A549 (cell line): ENCODE data around the gene NXPH3. TPM values are rescaled to one million over a fixed set of nuclear protein-coding genes. Genes with fewer than 3 reads are reported as not detected.
A peak's percentile ranks its signal among the peaks of the same experiment; 100 is the strongest.

Experiments
- ATAC-seq, 2 experiments: fragments of 200-7000 bp in 1 of 2; fragments of >200 bp in 1 of 2; cut with Nextera tagmentation in 1 of 2; cut with Tn5 transposase in 1 of 2; 3 replicates each; pipeline versions ENCODE4 v1.8.0 to v1.9.1; 2018 to 2020; ENCODE audit warnings: mild to moderate bottlenecking in 1 of 2, moderate library complexity in 1 of 2
- CTCF ChIA-PET: fragments of 300-600 bp; sonication (Branson Sonifier 250); formaldehyde crosslinking; extraction: SDS; loops from one replicate; lab custom pipeline; 2021; ENCODE audit warnings: antibody characterized with exemption, inconsistent platforms; lab: Yijun Ruan, JAX
- POLR2A ChIA-PET: fragments of 350-600 bp; formaldehyde crosslinking; extraction: SDS; loops from one replicate; lab custom pipeline; 2021; ENCODE audit warnings: antibody characterized with exemption, inconsistent platforms; lab: Yijun Ruan, JAX
- DNase-seq, 2 experiments: peaks; one replicate each; pipeline versions ENCODE4 v3.0.0 to v3.0.0-alpha.2; 2011 to 2016; ENCODE audit warnings: low read depth in 1 of 2, low spot score in 1 of 2
- FAIRE-seq: peaks from 2 replicates; lab custom pipeline; 2011; peaks lifted over from hg19 to GRCh38; lab: Jason Lieb, UNC
- H3K27ac ChIP-seq, 2 experiments: fragments of >200 bp; sonication (Bioruptor Twin); formaldehyde crosslinking; 3 replicates each; pipeline ENCODE4 v1.5.1; 2016 to 2017
- H3K4me1 ChIP-seq: fragments of >200 bp; sonication (Bioruptor Twin); formaldehyde crosslinking; 3 replicates; pipeline ENCODE4 v1.6.1; 2016
- H3K4me2 ChIP-seq: fragments of >200 bp; sonication (Bioruptor Twin); formaldehyde crosslinking; 3 replicates; pipeline ENCODE4 v1.6.1; 2016
- H3K4me3 ChIP-seq: fragments of >200 bp; sonication (Bioruptor Twin); formaldehyde crosslinking; 3 replicates; pipeline ENCODE4 v1.5.1; 2016
- H3K9me3 ChIP-seq: fragments of >200 bp; sonication (Bioruptor Twin); formaldehyde crosslinking; 3 replicates; pipeline ENCODE4 v1.6.1; 2016
- CBX8 ChIP-seq: fragments of 200-600 bp; sonication (generic); IDR thresholded peaks from 2 replicates; pipeline ENCODE4 v1.6.1; 2016
- EHMT2 ChIP-seq: fragments of 200-600 bp; sonication (generic); IDR thresholded peaks from 2 replicates; pipeline ENCODE4 v1.6.1; 2016; ENCODE audit warnings: antibody characterized with exemption, low read depth, mild to moderate bottlenecking, moderate library complexity
- ESRRA ChIP-seq: fragments of 150-350 bp; IDR thresholded peaks from 2 replicates; pipeline ENCODE4 v1.6.1; 2014; ENCODE audit warnings: mild to moderate bottlenecking, low read length, borderline replicate concordance
- GATA3 ChIP-seq: IDR thresholded peaks from 2 replicates; pipeline ENCODE4 v1.6.1; 2012; ENCODE audit warnings: borderline replicate concordance
- HEYL ChIP-seq: fragments of 250-450 bp; sonication (Bioruptor Pico); IDR thresholded peaks from 2 replicates; pipeline ENCODE4 v1.8.0; 2021; ENCODE audit warnings: mild to moderate bottlenecking, moderate library complexity
- KDM5A ChIP-seq: fragments of 200-600 bp; sonication (generic); IDR thresholded peaks from 2 replicates; pipeline ENCODE4 v1.6.1; 2016; ENCODE audit warnings: antibody characterized with exemption, mild to moderate bottlenecking
- MAFK ChIP-seq: fragments of 450-650 bp; IDR thresholded peaks from 2 replicates; pipeline ENCODE4 v1.6.1; 2014; ENCODE audit not compliant: partially characterized antibody
- NR3C1 ChIP-seq: fragments of >200 bp; sonication (Bioruptor Twin); formaldehyde crosslinking; IDR thresholded peaks from 3 replicates; pipeline ENCODE4 v1.6.1; 2017
- RAD21 ChIP-seq, 2 experiments: fragments of >200 bp in 1 of 2; sonication (Bioruptor Twin) in 1 of 2; formaldehyde crosslinking in 1 of 2; IDR thresholded peaks in 1 of 2; conservative IDR thresholded peaks in 1 of 2; 2 replicates in 1 of 2; 3 replicates in 1 of 2; pipeline ENCODE4 v1.6.1; 2012 to 2018; ENCODE audit warnings: inconsistent platforms in 1 of 2
- RCOR1 ChIP-seq: fragments of 150-350 bp; IDR thresholded peaks from 2 replicates; pipeline ENCODE4 v1.6.1; 2014; ENCODE audit warnings: antibody characterized with exemption, low read length, low read depth
- SREBF2 ChIP-seq: fragments of 450-650 bp; IDR thresholded peaks from 2 replicates; pipeline ENCODE4 v1.6.1; 2014; ENCODE audit warnings: mild to moderate bottlenecking, moderate library complexity
- WGBS: methylation state at CpG from one replicate; pipeline ENCODE4 v1.1.6; 2017; ENCODE audit errors: missing lambda C conversion rate; 5-methylcytosine and 5-hydroxymethylcytosine counted together
- polyA plus RNA-seq, 4 experiments: library from polyadenylated mRNA; depleted of rRNA in 3 of 4; stranded (reverse); fragments of >200 nt; fragmentation: RNase III in 1 of 4; extraction: RNeasy Plus Mini Kit Qiagen cat#74134 plus additional on column Dnase treatment in 1 of 4; gene quantifications; 2 replicates in 3 of 4; 3 replicates in 1 of 4; pipeline ENCODE4 v1.2.3, GENCODE V29; 2011 to 2017
- TF ChIP-seq, protein P1 (sequence below): IDR thresholded peaks from 2 replicates; pipeline ENCODE4 v1.6.1; 2012; ENCODE audit warnings: low read depth, borderline replicate concordance
- TF ChIP-seq, protein P2 (sequence below): IDR thresholded peaks from 2 replicates; pipeline ENCODE4 v1.6.1; 2012
- TF ChIP-seq, protein P3 (sequence below): fragments of 250-450 bp; sonication (Bioruptor Pico); IDR thresholded peaks from 2 replicates; pipeline ENCODE4 v1.5.0; 2020; ENCODE audit warnings: low read depth, mild to moderate bottlenecking, moderate library complexity
- TF ChIP-seq, protein P4 (sequence below): fragments of >200 bp; sonication (Bioruptor Twin); formaldehyde crosslinking; IDR thresholded peaks from 3 replicates; pipeline ENCODE4 v1.5.1; 2016
- TF ChIP-seq, protein P5 (sequence below): IDR thresholded peaks from 2 replicates; pipeline ENCODE4 v1.6.1; 2012

Gene NXPH3
- polyA plus RNA-seq, 2 of the 4 experiments (the other 2 are of a cell fraction), result 0.12 to 0.30 TPM

DNA sequence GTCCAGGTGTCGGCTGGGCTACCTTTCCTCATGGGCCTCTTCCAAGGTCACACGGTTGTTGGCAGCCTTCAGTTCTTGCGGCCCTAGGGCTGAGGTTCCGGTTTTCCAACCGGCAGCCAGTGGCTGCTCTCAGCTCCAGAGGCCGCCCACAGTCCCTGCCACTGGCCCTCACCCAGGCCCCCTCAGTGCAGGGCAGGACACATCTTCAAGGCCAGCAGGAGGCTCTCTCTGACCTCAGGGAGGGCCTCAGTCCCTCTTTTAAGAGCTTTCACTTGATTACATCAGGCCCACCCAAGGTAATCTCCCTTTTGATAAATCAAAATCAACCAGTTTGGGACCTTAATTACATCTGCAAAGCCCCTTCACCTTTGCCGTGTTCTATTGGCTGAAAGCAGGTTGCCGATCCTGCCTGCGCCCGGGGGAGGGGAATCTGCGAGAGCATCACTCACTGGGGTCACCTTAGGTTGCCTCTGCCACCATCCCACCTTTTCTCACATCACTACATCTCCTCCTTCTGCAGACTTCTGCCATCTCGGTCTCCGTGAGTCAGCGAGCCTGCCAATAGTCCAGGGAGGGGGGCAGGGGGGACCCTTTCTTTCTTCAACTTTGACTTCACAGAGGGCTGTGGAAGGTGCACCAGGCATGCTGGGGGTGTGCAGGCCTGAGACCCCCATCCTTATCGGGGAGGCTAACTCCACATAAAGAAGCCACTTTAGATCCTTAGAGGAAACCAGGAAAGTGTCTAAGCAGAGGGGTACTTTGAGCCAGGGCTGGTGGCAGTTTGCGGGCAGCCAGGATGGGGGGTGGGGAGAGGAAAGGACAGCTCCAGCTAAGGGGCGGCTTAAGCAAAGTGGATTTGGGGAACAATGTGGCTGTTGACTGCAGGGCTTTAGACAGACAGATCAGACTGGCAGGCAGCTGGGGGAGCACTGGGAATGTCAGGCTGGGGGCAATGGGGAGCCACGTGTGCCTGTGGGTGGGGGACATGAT is 28.8 kb upstream of the NXPH3 start:
- Histone ChIP-seq H3K27ac (no peak overlapping the region), H3K4me3 (no peak overlapping the region), H3K4me1 (no peaks in the 10 kb centered on the region), H3K4me2 (no peak overlapping the region), H3K9me3 (no peaks in the 10 kb centered on the region)
- FAIRE-seq (no peak), DNase-seq (no peak), ATAC-seq (no peak)
- ChIA-PET POLR2A (no interaction called here), CTCF (interaction anchor here (0.9 to 16.9 kb wide), 11 partner anchors 9 to 451 kb away, joined by 3 to 317 read pairs (median 7); partner anchors contain the start of gene NXPH3)
- WGBS, result 77% methylated on average over 18 of the region's 18 CpGs
- TF ChIP-seq ESRRA, result no peak
- TF ChIP-seq RAD21 (conservative IDR thresholded peaks at IDR 0.05 in 1 of 2, IDR thresholded peaks at IDR 0.05 in 1 of 2), result no peak
- no peak for TF ChIP-seq GATA3
- TF ChIP-seq CBX8, result no peak
- TF ChIP-seq KDM5A, result no peak
- no peak for TF ChIP-seq EHMT2
- TF ChIP-seq HEYL (CRISPR knock-in tag), result no peak
- TF ChIP-seq, protein P1, sequence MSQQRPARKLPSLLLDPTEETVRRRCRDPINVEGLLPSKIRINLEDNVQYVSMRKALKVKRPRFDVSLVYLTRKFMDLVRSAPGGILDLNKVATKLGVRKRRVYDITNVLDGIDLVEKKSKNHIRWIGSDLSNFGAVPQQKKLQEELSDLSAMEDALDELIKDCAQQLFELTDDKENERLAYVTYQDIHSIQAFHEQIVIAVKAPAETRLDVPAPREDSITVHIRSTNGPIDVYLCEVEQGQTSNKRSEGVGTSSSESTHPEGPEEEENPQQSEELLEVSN, result no peak
- no peak for TF ChIP-seq NR3C1
- TF ChIP-seq, protein P2, sequence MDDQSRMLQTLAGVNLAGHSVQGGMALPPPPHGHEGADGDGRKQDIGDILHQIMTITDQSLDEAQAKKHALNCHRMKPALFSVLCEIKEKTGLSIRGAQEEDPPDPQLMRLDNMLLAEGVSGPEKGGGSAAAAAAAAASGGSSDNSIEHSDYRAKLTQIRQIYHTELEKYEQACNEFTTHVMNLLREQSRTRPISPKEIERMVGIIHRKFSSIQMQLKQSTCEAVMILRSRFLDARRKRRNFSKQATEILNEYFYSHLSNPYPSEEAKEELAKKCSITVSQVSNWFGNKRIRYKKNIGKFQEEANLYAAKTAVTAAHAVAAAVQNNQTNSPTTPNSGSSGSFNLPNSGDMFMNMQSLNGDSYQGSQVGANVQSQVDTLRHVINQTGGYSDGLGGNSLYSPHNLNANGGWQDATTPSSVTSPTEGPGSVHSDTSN, result no peak
- no peak for TF ChIP-seq SREBF2

DNA sequence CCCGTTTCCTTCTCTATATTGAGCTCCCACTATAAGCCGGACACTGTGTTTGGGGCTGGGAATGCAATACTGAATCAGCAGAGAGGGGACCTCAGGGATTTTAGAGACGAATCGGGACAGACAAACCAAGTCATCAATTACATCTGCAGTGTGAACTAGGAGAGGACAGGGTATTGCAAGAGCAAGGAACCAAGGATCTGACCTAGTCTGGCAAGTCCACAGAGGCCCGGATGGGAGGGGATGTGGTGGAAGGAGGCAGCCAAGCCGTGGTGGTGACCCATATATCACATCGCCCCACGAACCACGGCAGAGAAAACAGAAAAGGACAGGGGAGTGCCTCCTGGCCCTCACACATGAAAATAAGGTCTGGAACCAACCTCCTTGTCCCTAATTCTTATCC is 28.1 kb upstream of the NXPH3 start:
- ATAC-seq, result no peak
- 69% methylated on average over 9 of the region's 9 CpGs for WGBS
- Histone ChIP-seq H3K27ac (no peak overlapping the region), H3K4me2 (no peak overlapping the region), H3K9me3 (no peaks in the 10 kb centered on the region), H3K4me3 (no peak overlapping the region), H3K4me1 (no peaks in the 10 kb centered on the region)
- no peak for DNase-seq
- ChIA-PET POLR2A (no interaction called here), CTCF (interaction anchor here (1.1 to 16.9 kb wide), 10 partner anchors 8 to 450 kb away, joined by 3 to 317 read pairs (median 10); partner anchors contain the start of gene NXPH3)
- no peak for TF ChIP-seq RCOR1
- TF ChIP-seq, protein P3, sequence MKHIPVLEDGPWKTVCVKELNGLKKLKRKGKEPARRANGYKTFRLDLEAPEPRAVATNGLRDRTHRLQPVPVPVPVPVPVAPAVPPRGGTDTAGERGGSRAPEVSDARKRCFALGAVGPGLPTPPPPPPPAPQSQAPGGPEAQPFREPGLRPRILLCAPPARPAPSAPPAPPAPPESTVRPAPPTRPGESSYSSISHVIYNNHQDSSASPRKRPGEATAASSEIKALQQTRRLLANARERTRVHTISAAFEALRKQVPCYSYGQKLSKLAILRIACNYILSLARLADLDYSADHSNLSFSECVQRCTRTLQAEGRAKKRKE (CRISPR knock-in tag), result no peak
- TF ChIP-seq, protein P4, sequence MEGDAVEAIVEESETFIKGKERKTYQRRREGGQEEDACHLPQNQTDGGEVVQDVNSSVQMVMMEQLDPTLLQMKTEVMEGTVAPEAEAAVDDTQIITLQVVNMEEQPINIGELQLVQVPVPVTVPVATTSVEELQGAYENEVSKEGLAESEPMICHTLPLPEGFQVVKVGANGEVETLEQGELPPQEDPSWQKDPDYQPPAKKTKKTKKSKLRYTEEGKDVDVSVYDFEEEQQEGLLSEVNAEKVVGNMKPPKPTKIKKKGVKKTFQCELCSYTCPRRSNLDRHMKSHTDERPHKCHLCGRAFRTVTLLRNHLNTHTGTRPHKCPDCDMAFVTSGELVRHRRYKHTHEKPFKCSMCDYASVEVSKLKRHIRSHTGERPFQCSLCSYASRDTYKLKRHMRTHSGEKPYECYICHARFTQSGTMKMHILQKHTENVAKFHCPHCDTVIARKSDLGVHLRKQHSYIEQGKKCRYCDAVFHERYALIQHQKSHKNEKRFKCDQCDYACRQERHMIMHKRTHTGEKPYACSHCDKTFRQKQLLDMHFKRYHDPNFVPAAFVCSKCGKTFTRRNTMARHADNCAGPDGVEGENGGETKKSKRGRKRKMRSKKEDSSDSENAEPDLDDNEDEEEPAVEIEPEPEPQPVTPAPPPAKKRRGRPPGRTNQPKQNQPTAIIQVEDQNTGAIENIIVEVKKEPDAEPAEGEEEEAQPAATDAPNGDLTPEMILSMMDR, result no peak
- TF ChIP-seq MAFK, result no peak
- no peak for FAIRE-seq

DNA sequence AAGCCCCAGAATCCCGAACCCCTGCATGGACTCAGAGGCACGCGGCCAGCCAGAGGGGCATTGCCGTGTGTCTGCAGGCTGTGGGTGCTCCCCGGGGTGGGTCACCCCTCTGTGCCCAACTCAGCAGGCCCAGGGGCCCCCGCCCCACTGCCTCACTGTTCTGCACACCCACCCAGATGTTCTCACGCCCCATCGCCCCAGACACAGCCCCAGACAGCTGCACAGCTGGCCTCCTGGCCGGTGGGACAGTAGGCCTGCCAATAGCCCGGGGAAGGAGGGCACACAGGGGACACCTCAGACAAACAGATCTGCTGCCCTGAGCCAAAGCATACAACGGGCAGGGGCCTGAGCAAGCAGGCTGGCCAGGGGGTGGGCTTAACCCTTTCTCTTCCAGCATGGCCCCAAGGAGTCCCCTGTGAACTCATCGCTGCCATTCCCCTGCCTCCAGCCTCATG is 27.6 kb upstream of the NXPH3 start:
- Histone ChIP-seq H3K4me2 (no peak overlapping the region), H3K4me3 (no peak overlapping the region), H3K4me1 (no peaks in the 10 kb centered on the region), H3K27ac (no peak overlapping the region), H3K9me3 (no peaks in the 10 kb centered on the region)
- FAIRE-seq (no peak), DNase-seq (no peak), ATAC-seq (peak in 1 of 2 experiments; percentile 21; a peak in 3 of 6 replicates)
- CTCF ChIA-PET, result interaction anchor here (0.9 to 16.9 kb wide), 10 partner anchors 8 to 140 kb away, joined by 3 to 317 read pairs (median 10); partner anchors contain the start of gene NXPH3
- WGBS, result 71% methylated on average over 9 of the region's 12 CpGs
- POLR2A ChIA-PET, result no interaction called here
- TF ChIP-seq, protein P5, sequence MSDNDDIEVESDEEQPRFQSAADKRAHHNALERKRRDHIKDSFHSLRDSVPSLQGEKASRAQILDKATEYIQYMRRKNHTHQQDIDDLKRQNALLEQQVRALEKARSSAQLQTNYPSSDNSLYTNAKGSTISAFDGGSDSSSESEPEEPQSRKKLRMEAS, result no peak
